Mesodermal cell (in vitro differentiated cells): ENCODE data around the gene C1QTNF5.

Experiments
- H3K27ac ChIP-seq: 2 replicates; pipeline ENCODE4 v1.7.0; 2013; ENCODE audit warnings: mild to moderate bottlenecking, low read depth, low read length, moderate library complexity; ENCODE audit not compliant: severe bottlenecking
- H3K36me3 ChIP-seq: 2 replicates; pipeline ENCODE4 v1.7.1; 2013; ENCODE audit warnings: mild to moderate bottlenecking, low read length, moderate library complexity; ENCODE audit not compliant: control insufficient read depth, insufficient read depth
- H3K4me1 ChIP-seq: one replicate; pipeline ENCODE4 v1.7.1; 2013; ENCODE audit warnings: mild to moderate bottlenecking, low read length; ENCODE audit not compliant: insufficient read depth, control insufficient read depth, poor library complexity, severe bottlenecking
- H3K4me3 ChIP-seq: 2 replicates; pipeline ENCODE4 v1.7.0; 2013; ENCODE audit warnings: low read length, control low read depth, mild to moderate bottlenecking; ENCODE audit not compliant: insufficient read depth, poor library complexity, severe bottlenecking; ENCODE audit errors: extremely low read depth
- H3K9me3 ChIP-seq: 2 replicates; pipeline ENCODE4 v1.7.1; 2013; ENCODE audit warnings: mild to moderate bottlenecking, low read length, moderate library complexity; ENCODE audit not compliant: control insufficient read depth
- WGBS, 2 experiments: methylation state at CpG; one replicate each; pipeline ENCODE4 v1.1.5; 2013; ENCODE audit warnings: missing lambda C conversion rate in 2 of 2; ENCODE audit not compliant: insufficient coverage in 2 of 2; 5-methylcytosine and 5-hydroxymethylcytosine counted together

C1QTNF5 gene

DNA sequence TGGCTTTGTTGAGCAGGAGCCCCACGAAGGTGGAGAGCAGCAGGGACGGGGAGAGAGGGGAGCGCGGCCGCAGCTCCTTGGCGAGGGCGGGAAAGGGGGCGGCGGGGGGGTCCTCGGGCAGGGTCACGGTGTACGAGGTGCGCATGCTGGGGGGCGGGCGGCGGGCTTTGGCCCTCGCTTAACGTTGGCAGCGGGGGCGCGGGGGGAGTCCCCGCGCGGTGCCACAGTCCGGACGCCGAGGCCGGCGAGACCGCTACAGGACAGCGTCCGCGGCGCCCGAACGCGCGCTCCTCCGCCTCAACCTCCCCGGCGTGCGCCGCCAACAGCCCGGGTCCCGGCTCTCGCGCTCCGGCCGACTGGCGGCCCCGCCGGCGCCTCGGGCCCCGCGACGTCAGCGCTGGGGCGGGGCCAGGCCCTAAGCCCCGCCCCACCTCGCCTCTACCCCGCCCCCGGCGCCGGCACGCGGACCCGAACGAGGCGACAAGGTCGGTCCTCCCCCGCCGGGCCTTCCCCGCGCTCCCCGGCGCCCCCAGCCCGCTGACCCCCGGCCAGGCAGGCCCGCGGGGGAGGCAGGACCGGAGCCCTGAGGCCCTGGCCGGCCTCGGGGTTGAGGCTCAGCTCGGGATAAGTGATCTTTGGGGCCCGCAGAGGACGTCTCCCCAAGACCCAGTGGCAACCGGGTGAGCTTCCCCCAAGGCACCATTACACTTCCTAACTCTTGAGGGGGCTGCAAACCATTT is 23.3 kb upstream of the C1QTNF5 start:
- Histone ChIP-seq H3K27ac (no peak overlapping the region), H3K4me3 (peak overlapping the region; percentile 28), H3K9me3 (no peaks in the 10 kb centered on the region), H3K4me1 (peaks cover 43% of the 10 kb centered on the region), H3K36me3 (no peaks in the 10 kb centered on the region)
- WGBS, 2 experiments = 4 to 5% methylated on average over 74 to 80 of the region's 88 CpGs

DNA sequence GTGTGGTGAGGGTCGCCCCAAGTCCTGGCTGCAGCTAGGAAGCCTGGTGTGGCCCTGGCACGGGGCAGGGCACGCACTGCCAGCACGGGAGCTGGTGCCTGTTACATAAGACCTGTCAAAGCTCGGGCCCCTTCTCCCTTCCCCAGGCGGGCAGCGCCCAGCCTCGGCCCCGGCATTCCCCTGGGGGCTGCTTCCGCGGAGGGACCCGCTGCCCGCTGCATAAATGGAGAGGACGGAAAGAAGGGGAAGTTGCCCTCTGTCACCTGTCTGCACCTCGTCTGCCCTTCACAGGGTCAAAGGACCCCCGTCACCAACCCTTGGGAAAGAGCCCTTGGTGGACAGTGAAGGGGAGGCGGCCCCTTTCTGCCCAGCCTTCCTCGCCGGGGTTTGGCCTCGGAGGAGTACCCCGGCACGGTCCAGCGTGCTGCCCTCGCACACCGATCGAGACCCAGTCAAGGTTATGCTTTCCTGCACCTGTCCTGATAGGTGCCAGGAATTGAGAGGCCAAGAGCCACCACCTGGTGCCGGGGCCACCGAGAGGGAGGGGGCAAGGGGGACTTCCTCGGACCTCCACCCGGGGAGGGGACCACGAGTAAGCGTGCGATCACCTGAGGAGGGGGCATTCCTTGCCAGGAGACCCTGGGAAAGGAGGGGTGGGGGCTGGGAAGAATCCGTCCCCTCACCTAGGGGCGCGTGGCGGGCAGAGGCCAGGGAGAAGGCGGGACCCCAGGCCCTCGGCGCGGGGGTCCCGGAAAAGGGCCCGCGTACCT is 22.6 kb upstream of the C1QTNF5 start:
- Histone ChIP-seq H3K27ac (no peak overlapping the region), H3K36me3 (no peaks in the 10 kb centered on the region), H3K4me1 (peaks cover 41% of the 10 kb centered on the region), H3K4me3 (peak overlapping the region; percentile 28), H3K9me3 (no peaks in the 10 kb centered on the region)
- 72 to 79% methylated on average over 24 to 28 of the region's 44 CpGs for WGBS, 2 experiments

DNA sequence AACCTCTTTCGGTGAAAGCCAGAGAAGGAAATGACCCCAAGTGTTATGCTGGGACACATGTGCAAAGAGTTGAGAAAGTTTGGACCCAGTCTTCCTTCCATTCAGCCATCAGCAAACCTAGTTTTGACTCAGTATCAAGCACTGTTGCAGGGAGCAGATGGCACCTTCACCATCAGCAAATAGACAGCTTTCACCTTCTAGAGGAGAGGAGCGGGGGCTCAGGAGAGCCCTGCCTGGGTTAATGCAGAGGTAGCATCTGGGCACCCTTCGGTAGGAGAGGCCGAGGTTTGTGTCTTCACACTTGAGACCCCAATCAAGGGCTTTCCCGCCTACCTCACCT is 22.0 kb upstream of the C1QTNF5 start:
- H3K27ac ChIP-seq = no peak overlapping the region
- H3K4me3 ChIP-seq = no peak overlapping the region
- WGBS, 2 experiments = 94 to 98% methylated on average over 4 to 5 of the region's 5 CpGs
- H3K4me1 ChIP-seq = peaks cover 40% of the 10 kb centered on the region
- H3K36me3 ChIP-seq = peaks cover 4% of the 10 kb centered on the region
- H3K9me3 ChIP-seq = no peaks in the 10 kb centered on the region

DNA sequence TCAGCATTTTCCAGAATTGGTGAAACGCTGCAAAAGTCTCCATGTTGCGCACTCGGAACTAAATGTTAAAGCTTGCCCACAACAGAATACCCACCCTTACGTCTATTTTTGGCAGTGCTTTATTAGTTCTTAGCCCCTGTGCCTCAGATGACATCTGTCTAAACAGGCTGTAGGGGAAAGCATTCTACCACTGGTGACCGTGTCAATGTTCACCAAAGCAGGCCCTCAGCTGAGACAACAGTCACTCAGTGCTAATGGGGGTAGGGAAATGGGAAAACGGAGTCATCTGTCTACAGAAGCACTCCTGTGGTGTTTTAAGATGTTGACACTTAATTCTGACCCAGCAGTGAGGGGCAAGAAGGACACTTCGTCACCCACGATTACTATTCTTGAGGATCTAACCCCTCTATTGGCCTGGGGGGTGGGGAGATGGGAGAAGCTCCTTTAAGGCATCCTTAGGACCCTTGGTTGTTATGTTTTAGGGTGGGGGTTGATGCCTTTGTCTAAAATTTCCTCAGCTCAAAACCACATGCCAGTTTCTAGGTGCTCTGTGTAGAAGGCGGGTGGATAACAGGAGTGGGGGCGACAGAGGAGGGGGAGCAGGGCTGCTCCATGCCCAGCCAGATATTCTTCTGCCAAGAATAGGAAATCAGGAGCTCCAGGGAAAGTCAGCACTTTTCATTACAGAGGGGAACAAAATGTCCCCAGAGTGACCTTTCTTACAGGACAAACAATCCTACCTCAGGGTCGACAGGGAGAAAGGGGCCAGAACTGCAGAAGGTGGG is 21.4 kb upstream of the C1QTNF5 start:
- peak overlapping the region; percentile 12 for H3K27ac ChIP-seq
- peaks cover 6% of the 10 kb centered on the region for H3K36me3 ChIP-seq
- H3K4me3 ChIP-seq = peak overlapping the region; percentile 2
- 81 to 84% methylated on average over 8 of the region's 11 CpGs for WGBS, 2 experiments
- H3K9me3 ChIP-seq = no peaks in the 10 kb centered on the region
- peaks cover 40% of the 10 kb centered on the region for H3K4me1 ChIP-seq

DNA sequence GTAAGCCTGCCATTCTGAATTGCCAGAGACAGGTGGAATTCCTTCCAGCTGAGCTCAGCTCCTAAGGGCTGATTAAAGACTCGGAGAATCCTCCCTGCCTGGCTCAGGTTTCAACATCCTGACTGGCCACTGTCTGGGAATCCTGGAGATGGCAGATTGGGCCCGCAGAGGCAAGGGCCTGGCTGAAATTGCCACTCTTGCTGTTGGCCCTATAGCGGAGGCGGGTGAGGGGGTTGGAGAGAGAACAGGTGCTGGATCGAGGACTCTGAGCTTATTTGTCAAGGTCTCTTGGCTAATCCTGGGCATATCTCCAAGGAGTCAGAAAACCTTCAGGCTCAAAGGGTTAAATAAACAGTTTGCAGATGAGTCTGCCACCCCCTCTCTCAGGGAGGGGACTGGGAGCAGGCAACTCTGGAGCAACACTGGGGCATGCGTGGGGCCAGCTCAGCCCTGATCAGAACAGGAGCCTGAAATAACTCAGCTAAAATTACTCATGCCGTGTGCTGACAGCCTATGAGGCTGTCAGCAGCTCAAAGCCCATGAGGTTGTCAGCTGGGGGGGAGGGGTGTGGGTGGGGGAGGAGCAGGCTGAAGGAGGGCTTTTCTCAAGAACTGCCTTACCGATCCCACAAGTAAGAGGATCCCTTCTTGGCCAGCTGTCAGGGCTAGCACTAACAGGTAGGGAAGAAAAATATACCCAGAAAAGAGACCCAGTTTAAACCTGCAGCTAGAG is 20.5 kb upstream of the C1QTNF5 start:
- Histone ChIP-seq H3K4me1 (peaks cover 40% of the 10 kb centered on the region), H3K27ac (peak overlapping the region; percentile 88), H3K9me3 (no peaks in the 10 kb centered on the region), H3K36me3 (peaks cover 6% of the 10 kb centered on the region), H3K4me3 (no peak overlapping the region)
- 3 to 12% methylated on average over 7 to 8 of the region's 8 CpGs for WGBS, 2 experiments

DNA sequence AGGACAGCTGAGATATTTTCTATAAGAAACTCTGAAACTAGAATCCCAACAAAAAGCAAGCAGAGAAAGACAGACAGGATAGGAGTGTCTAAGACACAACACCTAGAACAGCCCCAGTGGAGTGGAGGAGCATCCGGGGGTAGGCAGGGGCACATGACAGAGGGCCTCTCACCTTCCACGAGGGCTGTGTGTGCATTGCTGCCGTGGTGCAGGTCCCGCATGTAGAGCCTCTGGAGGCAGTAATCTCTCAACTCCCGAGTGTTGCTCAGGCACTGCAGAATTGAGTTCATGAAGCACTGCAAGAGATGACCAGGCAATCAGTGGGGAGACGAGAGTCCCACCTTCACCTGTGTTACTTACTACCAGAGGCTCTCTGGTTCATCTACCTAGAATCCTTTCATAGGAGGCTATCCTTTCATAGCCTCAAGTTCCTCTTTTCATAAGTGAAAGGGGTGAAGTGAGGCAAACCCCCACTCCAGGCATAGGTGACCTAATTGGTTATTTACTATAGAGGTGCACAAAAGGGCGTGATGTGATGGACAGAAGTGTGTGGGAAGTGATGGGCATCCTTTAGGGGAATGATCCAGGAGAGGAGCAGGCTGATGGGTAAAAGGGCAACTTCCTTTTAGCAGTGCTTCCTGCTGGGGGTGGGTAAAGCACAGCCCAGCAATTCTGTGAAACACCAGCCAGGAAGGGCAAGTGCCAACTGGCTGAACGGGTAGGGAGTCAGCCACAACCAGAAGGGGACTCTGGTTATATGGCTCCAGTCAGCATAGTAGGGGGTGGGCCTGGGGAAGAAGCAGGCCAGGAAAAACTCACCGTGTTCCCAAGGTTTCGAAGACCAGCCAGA is 18.9 kb upstream of the C1QTNF5 start:
- WGBS, 2 experiments = 83 to 90% methylated on average over 7 to 10 of the region's 10 CpGs
- Histone ChIP-seq H3K9me3 (no peaks in the 10 kb centered on the region), H3K4me3 (no peak overlapping the region), H3K4me1 (peaks cover 35% of the 10 kb centered on the region), H3K27ac (no peak overlapping the region), H3K36me3 (peaks cover 6% of the 10 kb centered on the region)

DNA sequence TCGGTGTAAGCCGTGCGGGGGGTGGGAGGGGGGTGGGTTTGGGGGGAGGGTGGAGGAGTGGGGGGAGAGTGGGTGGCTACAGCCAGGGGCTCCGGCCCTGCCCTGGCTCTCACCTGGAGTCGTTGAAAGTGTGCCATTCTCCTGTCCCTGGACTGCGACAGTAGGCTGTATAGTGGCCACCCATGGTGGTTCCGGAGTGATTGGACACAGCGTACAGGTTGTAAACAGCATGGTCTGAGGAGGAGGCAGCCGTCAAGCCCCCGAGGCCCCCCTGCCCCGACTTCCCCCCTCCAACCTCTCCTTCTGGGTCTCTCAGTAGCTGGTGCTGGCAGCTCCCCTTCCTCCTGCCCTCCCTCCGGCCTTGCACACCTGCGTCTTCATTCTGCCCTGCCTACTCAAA is 16.4 kb upstream of the C1QTNF5 start:
- no peaks in the 10 kb centered on the region for H3K9me3 ChIP-seq
- H3K4me1 ChIP-seq = peaks cover 19% of the 10 kb centered on the region
- H3K27ac ChIP-seq = no peak overlapping the region
- peaks cover 6% of the 10 kb centered on the region for H3K36me3 ChIP-seq
- no peak overlapping the region for H3K4me3 ChIP-seq
- 76 to 82% methylated on average over 6 of the region's 13 CpGs for WGBS, 2 experiments

DNA sequence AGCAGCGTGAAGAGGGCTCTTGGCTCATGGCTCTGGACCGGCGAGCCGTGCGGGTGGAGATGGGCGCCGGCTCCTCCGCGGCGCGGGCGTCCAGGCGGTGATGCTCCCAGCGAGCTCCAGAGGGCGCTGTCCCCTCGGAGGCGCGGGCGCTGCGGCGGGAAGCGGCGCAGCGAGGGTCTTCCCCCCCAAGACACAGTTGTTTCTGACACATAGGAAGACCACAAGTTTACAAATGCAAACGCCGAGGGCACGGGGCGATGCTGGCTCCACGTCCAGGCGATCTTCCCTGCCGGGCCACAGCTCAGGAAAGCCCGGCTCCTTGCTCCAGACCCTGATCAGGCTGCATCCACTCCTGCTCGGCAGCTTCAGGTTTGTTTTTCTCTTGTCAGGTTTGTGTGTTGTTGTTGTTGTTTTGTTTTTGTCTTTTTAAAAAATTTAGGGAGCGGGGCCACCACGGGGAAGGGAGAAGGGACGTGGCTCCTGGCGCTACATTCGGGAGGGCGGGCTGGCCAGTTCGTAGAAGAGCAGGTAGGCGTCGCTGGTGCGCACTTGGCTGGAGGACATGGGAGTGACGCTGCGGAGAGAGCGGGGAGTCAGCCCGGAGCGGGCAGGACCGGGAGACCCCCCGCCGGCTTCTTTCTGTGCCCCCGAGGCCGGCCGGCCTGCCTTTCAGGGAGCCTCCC is 15.8 kb upstream of the C1QTNF5 start:
- WGBS, 2 experiments = 1 to 2% methylated on average over 40 to 52 of the region's 54 CpGs
- H3K4me3 ChIP-seq = peak overlapping the region; percentile 33
- no peak overlapping the region for H3K27ac ChIP-seq
- peaks cover 6% of the 10 kb centered on the region for H3K36me3 ChIP-seq
- H3K4me1 ChIP-seq = peaks cover 13% of the 10 kb centered on the region
- no peaks in the 10 kb centered on the region for H3K9me3 ChIP-seq

DNA sequence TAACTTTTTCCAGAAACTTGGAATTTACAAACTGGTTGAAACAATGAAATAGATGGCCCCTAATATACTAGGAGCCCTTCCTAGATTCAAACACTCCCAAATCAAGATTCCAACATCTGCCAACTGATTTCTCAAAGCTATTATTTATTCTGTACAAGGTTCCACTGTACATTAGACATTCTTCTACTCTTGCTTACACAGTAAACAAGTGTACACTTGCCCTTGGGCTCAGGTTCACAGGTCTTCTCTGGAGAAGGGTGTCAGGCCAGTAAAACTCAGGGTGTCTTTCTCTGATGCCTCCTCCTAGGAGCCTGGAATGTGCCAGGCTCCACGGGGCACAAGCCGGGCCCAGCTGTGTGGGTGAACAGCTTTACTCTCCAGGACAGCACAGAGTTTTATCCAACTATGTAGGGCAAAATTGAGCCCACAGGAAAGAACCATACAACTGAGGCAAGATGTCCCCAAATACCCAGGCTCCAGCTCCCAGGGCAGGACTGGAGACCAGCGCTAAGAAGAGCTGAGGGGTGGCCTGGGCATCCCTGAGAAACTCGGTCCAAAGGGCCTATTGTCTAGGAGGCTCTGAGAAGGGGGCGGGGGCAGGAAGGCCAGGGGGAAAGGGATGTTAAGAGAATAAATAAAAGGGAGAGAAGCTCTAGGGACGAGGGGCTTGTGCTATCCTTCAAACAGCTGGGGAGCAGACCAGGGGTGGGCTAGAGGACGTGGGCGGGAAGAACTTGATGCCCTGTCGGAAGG is 14.6 kb upstream of the C1QTNF5 start:
- peaks cover 6% of the 10 kb centered on the region for H3K36me3 ChIP-seq

More for the DNA sequence above, 14.6 kb upstream of the C1QTNF5 start:
- Histone ChIP-seq H3K4me1 (peaks cover 3% of the 10 kb centered on the region), H3K4me3 (no peak overlapping the region), H3K9me3 (no peaks in the 10 kb centered on the region), H3K27ac (no peak overlapping the region)
- 58 to 71% methylated on average over 4 to 5 of the region's 9 CpGs for WGBS, 2 experiments
